GM18517 (cell line): ENCODE measurements around the gene CYB561D1.
"Not testable (repeated sequence)": the region's sequence is repeated elsewhere in the genome, so short reads cannot be mapped to it uniquely, and the experiment has no call there.

Experiments used
- ATAC-seq: cut with Tn5 transposase; IDR thresholded peaks from one replicate; pipeline ENCODE4 v1.9.1; 2021; ENCODE audit warnings: mild to moderate bottlenecking, moderate library complexity; ENCODE audit not compliant: unreplicated experiment

The CYB561D1 gene, protein sequence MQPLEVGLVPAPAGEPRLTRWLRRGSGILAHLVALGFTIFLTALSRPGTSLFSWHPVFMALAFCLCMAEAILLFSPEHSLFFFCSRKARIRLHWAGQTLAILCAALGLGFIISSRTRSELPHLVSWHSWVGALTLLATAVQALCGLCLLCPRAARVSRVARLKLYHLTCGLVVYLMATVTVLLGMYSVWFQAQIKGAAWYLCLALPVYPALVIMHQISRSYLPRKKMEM

DNA sequence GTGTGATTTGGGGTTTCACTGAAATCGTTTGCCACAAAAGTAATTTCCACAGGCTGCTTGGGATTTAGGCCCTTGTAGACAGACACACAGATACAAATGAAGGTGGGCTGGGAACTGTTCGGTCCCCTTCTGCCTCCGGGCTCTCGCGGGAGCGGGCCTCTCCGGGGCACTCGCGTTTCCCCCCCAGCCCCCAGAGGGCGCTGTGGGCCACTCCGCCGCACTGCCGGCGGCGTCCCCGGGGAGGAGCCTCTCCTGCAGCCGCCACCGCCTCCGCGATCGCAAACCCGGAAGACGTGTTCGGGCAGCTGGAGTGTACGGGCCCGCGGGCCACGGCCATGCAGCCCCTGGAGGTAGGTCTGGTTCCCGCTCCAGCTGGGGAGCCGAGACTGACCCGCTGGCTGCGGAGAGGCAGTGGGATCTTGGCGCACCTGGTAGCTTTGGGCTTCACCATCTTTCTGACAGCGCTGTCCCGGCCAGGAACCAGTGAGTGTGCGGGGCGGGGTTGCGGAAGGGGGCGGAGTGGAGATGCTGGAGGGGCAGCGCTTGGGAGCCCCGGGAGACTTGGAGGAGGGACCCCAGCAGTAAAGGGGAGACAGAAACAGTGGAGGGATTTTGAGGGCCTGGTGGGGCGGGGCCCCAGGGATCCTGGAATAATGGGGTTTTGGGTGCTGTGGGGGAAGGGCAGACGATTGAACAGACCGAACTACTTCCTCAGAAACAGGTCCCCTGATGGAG is at the start of gene CYB561D1:
Gene CYB561D1, plus strand, starts transcription at position 290 of the 735 bp plus-strand sequence. Its CDS starts 46 bp downstream, at position 336.
- ATAC-seq: peak; percentile 72

DNA sequence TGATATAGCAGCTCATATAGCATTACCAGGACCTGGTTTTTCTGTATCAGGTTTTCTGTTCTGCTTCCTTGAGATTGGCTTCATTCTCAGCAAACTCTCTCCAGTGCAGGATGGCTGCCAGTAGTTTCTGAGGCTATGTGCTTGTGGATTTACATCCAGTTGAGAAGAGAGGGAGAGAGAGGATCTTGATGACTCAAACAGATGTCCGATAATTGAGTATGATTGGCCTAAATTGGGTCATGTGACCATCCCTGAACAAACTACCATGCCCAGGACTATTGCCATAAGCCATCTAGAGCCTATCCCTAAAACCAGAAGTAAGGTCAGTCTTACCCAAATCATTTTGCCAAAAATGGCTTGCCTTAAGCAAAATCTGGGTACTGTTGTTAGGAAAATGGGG is 49.5 kb upstream of the CYB561D1 start:
- no peak for ATAC-seq

DNA sequence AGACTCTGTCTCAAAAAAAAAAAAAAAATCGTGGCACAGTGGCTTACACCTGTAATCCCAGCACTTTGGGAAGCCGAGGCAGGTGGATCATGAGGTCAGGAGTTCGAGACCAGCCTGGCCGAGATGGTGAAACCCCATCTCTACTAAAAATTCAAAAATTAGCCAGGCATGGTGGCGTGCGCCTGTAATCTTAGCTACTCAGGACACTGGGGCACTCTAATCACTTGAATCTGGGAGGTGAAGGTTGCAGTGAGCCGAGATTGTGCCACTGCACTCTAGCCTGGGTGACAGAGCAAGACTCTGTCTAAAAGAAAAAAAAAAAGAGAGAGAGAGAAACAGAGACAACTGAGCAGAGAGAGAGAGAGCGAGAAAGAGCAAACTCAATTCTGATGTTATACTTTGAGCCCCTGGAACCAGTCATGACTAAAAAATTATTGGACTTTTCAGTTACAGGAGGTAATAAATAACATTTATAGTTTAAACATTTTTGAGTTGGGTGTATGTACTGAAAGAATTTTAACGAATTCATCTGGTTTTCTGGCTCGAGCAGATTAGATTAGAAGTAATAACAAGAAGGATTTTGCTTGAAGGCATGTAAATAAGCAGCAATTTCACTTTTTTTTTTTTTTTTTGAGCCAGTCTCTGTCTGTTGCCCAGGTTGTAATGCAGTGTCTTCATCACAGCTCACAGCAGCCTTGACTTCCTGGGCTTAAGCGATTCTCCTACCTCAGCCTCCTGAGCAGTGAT is 47.8 kb upstream of the CYB561D1 start:
- not testable (repeated sequence) for ATAC-seq

DNA sequence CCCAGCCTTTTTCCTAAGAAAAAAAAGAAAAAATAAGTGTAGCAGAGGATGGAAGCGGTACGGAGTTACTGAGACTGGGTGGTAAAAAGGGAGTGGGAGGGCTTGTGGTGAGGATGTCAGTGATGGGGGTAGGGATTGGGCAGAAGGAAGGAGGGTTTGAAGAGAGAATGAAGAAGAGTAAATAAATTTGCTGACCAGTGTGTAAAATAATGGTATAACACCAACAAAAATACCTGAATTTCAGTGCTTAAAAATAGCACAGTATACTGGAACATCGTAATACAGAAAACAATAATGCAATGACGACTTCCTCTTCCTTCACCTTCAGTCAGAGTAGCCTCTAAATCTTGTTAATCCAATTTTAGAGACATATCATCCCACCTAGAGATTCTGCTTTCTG is 46.4 kb upstream of the CYB561D1 start:
- no peak for ATAC-seq

DNA sequence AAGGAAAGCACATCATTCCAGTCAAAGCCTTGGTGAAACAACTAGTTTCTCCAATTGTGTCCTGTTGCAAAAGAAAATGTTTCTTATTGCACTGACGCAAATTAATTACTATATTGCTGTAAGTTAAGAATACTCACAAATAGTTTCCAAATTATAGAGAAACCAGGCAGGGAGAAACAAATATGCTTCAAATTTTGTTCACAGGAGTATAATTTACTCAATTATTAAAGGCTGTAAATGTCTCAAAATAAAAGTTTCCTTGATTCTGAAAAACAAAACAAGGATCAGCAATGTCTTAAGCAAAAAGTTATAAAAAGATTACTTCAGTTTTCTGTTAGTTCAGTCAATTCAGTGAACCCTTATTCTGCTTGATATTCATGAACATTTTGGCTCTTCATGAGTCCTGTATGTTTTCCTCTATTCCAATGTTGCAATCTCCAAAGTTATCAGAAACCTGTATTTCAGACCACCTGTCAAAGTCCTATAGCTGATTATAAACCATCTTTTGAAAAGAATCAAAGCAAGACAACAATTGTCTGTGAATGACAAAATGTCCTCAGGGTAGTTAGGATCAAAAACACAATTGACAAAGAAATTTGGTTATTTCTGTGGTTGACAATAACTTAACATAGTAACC is 39.3 kb upstream of the CYB561D1 start:
- no peak for ATAC-seq

DNA sequence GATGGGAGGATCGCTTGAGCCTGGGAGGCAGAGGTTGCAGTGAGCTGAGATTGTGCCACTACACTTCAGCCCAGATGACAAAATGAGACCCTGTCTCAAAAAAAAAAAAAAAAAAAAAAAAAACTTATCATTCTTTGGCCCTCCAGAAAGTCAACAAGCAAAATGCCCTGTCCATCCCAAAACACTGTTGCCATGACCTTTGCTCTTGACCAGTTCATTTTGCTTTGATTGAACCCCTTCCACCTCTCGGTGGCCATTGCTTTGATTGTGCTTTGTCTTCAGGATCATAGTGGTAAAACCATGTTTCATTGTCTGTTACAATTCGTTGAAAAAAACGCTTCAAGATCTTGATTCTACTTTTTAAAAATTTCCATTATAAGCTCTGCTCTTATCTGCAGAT is 36.1 kb upstream of the CYB561D1 start:
- ATAC-seq: no peak

DNA sequence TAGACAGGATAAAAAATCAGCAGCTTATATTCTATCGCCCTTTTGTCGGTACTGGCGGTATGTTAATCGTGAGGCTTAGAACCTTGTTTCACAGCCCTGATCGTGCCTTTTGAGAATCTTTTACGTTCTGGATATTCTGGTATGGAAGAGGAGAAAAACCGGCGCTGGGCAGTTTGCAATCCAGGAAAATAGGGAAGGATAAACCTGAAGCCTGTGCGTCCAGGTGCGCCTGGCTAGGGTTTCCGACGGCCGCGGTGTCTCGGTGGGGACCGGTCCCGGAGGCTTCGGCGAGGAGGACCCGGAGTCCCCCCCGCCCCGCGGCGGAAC is 27.8 kb upstream of the CYB561D1 start:
- no peak for ATAC-seq

DNA sequence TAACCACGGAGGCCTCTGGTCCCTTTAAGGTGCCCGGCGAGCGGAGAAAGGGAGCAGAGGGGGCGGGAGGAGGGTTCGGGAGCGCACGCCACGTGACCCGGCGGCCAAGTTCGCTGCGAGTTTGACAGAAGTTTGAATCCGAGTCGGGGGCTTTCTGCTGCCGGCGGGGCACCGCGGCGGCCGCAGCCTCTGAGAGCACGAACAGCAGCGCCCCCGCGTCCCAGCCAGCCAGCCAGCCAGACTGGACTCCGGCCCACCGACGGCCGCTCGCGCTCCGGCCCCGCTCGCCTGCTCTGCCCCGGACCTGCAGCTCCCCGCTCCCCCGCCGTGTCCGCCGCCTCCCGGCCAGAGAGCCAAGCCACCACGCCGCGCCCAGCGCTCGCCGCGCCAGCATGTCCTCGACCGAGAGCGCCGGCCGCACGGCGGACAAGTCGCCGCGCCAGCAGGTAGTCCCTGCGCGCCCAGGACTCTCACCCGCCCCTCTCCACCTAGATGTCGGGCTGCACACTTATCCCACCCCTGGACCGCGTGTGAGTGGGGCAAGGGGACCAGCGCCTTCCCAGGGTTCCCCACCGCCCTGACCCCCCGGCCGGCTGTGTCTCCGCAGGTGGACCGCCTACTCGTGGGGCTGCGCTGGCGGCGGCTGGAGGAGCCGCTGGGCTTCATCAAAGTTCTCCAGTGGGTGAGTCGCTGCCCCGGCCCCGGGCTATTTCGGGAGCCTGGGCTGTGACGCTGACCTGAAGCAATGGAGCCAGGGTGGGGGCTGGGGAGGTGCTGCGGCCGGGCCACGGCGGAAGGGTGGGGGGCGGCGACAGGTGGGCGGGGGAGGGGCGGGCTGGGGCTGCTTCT is 27.2 kb upstream of the CYB561D1 start, which contains the start of gene SYPL2:
Gene SYPL2, plus strand, starts transcription at position 95 of the 849 bp plus-strand sequence. Its CDS starts 298 bp downstream, at position 393.
- ATAC-seq: no peak

DNA sequence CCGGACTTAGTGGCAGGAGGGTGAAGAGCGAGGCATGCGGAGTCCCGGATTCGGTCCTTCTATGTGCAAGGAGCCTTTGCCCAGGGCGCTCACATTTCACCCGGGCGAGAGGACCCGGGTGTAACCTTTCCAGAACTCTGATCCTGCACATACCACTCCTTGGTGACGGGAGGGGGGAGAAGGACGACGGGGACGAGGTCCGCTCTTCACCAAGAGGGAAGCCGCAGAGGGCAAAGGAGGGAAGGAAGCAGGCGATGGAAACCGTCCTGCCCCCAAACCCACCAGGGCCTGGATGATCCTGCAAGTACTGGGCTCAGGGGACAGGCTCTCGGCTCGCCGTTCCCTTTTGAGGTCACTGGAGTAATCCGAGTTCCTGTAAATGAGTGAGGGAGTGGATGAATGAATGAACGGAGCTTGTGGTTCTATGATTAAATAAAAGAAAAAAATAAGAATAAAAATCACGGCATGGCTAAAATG is 26.6 kb upstream of the CYB561D1 start:
- ATAC-seq: no peak

DNA sequence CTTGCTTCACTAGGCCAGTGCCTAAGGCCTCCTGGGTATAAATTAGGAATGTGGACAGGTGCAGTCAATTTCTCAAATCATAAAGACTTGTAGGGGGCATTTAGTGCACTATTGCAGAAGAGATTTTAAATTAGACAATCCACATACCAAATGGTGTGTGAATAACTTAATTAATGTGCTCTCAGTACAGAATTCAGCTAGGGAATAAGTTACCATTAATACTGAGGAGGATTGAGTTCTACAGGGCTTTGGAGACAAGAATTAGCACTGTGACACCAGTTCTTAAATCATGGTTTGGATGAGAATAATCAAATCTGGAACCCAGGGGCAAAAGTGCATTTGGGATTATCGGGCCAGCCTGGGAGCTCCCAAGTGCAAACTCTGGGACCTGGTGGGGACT is 25.8 kb upstream of the CYB561D1 start:
- ATAC-seq: no peak

DNA sequence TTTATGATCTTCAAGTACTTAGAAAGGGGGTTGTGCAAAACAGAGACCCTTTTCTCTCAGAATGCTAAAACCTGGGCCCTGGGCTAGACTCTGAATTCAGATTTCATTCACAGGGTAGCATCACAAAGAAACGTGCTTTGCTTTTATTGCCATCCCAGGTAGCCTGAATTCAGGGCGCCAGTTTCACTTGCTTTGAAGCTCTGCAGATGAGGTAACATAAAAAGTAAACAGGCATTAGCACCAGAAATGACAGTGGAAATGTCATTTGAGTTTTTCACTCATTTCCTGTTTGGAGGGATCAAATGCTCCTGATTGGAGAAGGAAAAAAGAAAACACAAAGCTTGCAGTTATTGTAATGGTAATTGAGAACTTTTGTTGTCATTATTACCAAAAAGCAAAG is 25.0 kb upstream of the CYB561D1 start:
- no peak for ATAC-seq

DNA sequence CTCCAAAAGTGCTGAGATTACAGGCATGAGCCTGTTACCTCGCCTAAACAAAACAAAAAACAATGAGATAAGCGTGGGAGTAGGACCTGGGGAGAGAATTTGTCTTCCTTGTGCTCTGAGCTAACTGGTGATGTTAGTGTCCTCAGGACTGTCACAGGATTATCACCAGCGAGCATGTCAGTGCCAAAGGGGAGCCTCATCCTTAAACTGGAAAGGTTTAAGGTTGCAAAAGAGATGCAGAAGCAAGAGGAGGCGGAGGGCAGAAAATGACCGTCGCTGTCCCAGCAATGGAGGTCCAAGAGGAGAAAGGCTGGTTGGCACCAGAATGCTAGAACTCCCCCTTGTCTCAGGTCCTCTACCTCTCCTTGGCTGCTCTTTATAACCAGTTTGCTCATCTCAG is 23.6 kb upstream of the CYB561D1 start:
- ATAC-seq: no peak

DNA sequence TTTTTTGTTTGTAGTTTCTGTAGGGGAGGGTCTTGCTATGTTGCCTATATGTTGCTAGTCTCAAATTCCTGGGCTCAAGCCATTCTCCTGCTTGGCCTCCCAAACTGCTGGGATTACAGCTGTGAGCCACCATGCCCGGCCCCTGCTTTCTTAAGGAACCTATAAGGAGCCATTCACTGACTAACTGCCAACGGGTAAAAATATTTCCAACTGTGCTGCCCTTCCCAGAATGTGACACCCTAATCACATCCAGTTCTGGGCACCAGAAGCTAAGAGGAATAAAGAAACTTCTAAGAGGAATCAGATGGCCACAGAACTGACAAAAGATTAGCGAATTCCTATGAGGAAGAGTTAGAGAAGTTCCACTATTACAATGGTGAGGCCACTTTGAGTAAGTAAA is 21.1 kb upstream of the CYB561D1 start:
- ATAC-seq: no peak

DNA sequence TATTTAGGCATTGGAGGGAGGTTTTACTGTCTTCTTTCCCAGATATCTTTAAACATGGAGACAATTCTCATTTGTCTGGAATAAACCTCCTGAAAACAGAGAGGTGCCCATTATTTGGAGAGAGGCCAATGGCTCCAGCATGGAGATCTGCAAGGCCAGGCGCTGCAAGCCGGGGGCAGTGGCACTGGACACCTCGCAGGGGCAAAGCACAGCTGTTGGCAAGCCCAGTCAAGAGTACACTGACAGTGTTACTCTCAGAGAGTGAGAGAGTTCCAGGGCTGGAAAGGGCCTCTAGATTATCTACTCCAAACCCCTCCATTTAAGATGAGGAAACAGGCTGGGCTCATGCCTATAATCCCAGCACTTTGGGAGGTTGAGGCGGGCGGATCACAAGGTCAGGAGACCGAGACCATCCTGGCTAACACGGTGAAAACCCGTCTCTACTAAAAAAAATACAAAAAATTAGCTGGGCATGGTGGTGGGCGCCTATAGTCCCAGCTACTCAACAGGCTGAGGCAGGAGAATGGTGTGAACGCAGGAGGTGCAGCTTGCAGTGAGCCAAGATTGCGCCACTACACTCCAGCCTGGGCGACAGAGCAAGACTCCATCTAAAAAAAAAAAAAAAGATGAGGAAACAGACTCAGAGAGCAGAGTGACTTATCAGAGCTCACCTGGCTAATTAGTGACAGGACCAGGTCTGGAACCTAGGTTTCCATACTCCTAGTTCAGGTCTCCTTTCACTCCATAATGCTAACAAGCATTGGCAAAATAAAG is 20.4 kb upstream of the CYB561D1 start:
- ATAC-seq: not testable (repeated sequence)

DNA sequence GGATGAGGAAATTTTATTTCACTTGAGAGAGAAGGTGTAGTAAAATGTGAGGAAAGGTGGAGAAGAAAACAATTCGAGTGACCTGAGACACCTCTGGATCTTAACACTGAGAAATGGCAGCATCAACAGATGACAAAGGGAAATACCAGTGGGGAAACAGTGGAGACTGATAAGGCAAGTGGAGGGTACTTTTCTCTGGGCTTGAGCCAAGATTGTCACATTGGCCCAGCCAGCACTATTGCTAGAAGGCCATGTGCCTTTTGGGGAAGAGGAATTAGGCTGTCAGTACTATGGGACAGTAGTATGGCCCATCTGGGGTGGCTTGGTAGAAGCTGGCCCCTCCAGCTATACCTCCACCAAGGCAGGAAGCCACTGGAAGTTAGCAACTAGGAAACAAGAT is 19.2 kb upstream of the CYB561D1 start:
- no peak for ATAC-seq

DNA sequence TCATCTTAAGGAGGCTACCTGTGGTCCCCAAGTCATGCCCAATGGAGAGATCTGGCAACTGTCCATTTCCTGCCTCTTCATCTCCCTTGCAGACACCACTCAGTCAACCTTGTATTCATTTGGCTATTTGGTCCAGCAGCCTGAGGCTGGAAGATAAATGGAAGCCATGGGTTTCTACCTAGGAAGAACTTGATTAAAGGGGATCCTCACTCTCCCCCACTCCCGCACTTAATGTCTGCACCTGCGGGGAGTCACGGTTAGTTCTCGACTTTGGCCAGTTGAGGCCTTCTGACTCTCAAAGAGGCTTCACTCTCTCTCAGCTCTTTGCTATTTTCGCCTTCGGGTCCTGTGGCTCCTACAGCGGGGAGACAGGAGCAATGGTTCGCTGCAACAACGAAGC is 18.6 kb upstream of the CYB561D1 start:
- no peak for ATAC-seq

DNA sequence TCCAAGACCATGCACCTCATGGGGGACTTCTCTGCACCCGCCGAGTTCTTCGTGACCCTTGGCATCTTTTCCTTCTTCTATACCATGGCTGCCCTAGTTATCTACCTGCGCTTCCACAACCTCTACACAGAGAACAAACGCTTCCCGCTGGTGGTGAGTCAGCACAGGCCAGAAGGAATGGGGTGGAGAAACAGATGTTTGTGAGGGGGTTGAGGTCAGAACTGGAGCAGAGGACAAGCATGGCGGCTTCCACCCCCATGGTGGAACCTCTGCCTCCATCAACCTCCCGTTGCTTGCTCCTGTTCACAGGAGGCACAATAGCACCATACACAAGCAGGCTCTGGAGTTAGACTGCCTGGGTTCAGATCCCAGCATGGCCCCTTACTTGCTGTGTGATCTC is 17.1 kb upstream of the CYB561D1 start:
- ATAC-seq: no peak

DNA sequence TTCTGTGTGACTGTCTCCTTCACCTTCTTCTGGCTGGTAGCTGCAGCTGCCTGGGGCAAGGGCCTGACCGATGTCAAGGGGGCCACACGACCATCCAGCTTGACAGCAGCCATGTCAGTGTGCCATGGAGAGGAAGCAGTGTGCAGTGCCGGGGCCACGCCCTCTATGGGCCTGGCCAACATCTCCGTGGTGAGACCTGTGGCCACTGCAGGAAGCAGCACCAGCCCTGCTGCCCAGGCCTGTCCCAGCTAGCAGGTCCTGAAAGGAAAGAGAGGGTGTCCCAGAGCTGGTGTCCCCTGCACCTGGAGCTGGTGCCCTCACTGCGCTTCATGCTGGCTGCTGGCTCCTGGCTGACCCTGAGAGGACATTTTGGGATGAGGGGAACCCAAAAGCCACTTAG is 16.1 kb upstream of the CYB561D1 start:
- ATAC-seq: no peak

DNA sequence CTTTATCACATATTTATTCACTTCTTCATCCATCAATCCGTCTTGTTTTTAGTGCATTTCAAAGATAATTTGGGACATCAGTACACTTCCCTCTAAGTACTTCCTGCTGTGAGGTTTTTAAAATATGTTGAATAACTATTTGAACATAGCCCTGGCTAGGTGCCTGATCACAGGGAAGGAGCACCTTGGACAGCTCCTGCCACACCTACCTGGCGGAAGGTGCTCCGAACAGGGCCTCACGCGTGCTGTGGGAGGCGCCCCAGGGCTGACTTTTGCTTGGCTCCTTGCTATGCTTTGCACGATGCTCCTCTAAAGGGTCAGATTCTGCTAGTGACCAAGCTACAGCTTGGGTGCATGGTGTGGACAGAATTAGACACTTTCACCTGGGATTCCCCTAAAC is 15.1 kb upstream of the CYB561D1 start:
- no peak for ATAC-seq

DNA sequence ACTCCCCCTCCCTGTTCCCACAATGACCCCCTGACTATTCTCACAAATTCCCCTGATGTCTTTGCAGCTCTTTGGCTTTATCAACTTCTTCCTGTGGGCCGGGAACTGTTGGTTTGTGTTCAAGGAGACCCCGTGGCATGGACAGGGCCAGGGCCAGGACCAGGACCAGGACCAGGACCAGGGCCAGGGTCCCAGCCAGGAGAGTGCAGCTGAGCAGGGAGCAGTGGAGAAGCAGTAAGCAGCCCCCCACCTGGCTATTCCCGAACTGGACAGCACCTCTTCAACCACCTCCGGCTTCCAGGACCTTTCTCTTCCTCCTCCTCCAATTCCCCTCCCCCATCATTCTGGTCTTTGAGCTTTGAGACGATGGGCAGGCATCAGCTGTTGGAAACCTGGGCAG is 14.6 kb upstream of the CYB561D1 start:
- ATAC-seq: no peak
